ENCODE data around the gene IL17B.

Gene IL17B

DNA sequence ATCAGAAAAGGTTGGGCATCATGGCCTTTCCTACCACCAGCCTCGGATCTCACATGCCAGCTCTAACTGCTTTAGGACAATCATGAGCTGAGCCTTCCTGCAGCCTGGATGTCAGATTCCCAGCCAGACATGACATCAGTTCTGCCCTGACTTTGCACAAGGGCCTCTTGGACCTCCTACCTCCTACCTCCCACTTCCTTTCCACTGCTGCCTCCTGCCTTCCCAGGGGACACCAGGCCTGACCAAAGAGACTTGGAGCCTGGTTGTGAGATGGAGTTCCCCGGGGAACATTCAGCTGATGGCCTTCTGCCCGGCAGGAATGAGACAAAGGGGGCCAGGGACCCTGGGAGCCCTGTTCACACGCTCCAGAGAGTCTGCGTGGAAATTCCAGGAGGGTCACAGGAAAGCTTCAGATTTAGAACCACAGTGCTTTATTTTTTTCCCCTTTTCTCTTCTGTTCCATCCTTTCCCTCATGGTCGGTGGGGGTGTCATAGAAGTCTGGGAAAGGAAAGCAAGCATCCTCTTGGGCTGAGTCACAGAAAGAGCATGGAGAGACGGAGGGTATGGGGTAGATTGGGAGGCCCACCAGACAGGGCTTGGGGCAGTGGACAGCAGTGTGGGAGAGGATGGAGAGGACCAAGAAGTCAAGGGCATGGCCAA is 35.4 kb upstream of the IL17B start:
- DNase-seq (ENCODE audit: low read depth in 2 of 2), result no peak

- DNase-seq (ENCODE audit: low read depth in 2 of 2), result no peak
Measured at GRCh38 chr5:149413477-149414210, 34.6 kb upstream of the IL17B start.

DNA sequence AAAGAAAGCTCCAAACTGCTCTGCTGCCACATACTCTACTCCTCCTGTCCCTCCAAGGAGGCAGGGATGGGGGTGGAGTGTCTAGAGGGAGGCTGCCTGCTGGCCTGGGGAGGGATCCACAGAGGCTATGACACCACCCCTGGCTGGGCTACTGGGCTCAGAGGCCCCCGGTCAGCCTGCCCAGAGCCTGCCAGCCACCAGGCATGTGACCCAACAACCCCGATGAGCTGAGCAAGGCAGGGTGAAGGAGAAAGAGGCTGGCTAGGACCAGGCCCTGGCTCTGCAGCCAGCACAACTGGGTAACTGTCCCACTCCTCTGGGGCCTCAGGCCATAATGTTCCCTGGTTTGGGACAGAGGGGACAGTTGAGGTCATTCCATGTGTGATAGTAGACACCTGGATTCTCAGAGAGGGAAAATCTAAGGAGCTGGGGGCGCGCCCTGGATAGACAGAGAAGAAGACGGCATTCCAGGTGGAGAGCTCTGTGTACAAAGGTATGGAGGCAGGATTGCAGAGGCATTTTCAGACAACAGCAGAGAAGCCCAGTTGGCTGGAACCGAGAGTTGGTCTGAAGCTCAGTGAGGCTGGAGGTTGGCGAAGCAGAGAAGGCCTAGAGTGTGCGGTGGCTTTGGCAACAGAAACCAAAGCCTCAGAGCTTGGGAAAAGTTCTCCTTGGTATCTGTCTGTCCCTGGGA is 33.8 kb upstream of the IL17B start:
- DNase-seq (ENCODE audit: low read depth in 2 of 2), result no peak

GRCh38 chr5:149411738-149412519 is 32.8 kb upstream of the IL17B start:
- DNase-seq (ENCODE audit: low read depth in 2 of 2), result no peak

DNA sequence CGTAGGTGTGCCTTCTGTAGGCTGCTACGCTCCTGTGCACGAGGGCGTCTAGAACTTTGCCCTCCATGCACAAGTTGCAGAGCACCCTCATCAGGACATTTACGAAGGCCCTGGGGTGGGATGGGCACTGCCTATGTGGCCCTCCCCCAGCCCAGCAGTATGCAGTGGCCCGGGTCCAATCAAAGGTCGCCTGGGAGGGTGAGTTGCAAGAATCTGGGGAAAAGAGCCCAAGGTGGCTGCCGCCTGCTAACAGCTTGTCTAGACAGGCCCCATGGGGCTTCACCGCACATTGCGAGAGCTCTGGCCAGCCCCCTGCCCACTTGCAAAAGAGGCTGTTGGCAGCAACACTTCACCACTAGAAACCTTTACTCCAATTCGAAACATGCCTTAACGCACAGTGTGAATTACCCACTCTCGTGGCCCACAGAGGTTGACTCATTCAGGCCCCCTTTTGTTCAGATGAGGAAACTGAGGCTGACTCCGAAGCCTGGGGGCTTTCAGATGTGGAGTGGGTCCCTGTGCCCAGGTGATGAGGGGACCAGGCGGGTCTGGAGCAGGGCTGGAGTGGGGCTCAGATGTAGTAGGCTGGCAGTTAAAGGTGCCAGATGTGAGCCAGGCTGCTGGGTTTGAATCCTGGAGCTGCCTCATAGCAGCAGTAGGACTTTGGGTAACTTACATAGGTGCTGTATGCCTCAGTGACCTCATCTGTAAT is 31.8 kb upstream of the IL17B start:
- DNase-seq (ENCODE audit: low read depth in 2 of 2), result no peak

- no peak for DNase-seq (ENCODE audit: low read depth in 2 of 2)
Measured at GRCh38 chr5:149410071-149410470, 31.0 kb upstream of the IL17B start.

- DNase-seq (ENCODE audit: low read depth in 2 of 2), result no peak
Measured at GRCh38 chr5:149409268-149409948, 30.3 kb upstream of the IL17B start.

DNA sequence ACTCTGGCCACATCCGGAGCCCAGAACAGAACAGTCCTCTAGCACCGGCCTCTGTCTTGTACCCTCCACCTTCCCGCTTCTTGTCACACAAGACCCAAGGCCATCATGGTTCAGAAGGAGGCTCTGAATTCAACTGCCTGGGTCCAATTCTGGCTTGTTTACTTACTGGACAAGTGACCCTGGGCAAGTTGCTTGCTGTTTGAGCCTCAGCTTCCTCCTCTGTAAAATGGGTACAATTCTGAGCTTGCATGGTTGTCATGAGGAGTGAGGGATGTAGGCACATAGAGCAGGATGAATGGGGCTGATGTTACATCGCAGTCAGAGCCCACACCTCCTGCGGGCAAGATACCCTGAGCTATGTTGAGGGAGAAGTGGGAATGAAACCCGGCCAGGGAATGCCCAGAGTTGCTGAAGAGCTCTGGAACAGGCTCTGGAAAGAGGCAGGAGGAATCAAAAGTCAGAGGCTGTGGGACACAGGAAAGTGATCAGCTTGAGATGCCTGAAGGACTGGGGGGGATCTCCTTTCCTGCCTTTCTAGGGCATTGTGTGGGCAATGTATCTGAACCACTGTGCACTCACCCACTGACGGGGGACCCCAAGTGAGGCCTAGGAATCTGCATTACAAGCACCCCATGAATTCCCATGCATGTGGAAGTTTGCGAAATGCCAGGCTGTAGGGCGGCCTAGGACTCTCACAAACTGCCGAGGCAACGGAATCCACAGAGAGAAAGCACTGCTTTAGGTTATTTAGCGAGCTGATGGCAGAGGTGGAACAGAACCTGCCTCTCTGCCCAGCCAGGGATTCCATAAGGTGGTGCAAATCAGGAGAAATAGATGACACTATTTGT is 29.4 kb upstream of the IL17B start:
- no peak for DNase-seq (ENCODE audit: low read depth in 2 of 2)

- DNase-seq (ENCODE audit: low read depth in 2 of 2), result no peak
Measured at GRCh38 chr5:149407323-149408251, 28.5 kb upstream of the IL17B start.

- no peak for DNase-seq (ENCODE audit: low read depth in 2 of 2)
Measured at GRCh38 chr5:149406979-149407306, 27.9 kb upstream of the IL17B start.

- DNase-seq (ENCODE audit: low read depth in 2 of 2), result no peak
Measured at GRCh38 chr5:149406203-149406978, 27.3 kb upstream of the IL17B start.

- no peak for DNase-seq (ENCODE audit: low read depth in 2 of 2)
Measured at GRCh38 chr5:149405550-149406202, 26.6 kb upstream of the IL17B start.

- no peak for DNase-seq (ENCODE audit: low read depth in 2 of 2)
Measured at GRCh38 chr5:149404746-149405549, 25.9 kb upstream of the IL17B start.

DNA sequence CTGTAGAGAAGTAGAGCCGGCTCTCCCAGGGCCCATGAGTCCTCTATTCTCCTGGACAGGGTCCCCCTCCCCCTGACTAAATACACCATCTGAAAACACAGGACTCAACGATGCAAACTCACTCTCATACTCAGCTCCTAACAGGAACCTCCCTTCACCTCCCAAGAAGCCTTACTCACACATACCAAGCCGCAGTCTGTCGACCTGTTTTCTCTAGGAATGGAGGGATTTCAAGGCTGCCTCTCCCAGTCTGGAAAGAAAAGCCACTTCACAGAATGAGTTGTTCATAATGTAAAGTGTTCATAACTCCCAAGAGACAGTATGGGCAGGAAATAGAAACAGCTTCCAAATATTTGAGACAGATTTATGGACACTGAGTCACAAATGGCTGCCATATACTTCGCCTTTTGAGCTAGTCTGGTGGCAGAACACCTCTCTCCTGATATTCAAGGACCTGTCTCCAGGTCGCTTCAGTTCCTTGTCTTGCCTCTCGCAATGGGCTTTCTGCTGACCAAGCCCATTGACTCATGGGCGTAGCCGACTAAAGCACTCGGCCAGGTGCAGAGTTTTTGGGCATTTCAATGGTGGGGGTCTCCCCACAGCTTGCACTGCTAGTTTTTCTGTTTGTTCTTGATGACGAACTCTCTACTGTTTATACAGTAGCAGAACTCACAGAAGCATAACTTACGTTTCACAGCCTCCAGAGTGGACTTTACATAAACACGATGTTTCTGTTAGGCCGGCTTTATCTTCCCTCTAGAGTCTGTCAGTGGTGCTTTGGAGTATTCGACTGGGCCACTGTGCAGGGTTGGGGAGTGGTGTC is 25.0 kb upstream of the IL17B start:
- DNase-seq (ENCODE audit: low read depth in 2 of 2), result no peak

DNA sequence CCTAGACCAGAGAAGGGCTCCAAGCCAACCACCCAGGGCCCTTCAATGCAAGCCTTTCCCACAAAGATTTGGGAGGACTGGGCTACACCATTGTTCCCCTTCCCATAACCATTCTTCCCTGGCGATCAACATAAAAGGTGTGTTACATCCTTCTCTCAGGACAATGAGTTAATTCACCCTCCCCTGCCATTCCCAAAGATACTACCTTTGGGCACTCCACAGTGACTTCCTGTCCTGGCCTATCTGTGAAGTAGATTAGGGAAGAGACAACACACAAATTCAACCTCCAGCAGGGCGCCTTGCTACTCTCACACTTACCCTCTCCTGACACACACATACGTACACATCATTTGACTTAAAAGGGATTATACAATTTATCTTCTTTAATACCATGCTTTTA is 23.2 kb upstream of the IL17B start:
- no peak for DNase-seq (ENCODE audit: low read depth in 2 of 2)

DNA sequence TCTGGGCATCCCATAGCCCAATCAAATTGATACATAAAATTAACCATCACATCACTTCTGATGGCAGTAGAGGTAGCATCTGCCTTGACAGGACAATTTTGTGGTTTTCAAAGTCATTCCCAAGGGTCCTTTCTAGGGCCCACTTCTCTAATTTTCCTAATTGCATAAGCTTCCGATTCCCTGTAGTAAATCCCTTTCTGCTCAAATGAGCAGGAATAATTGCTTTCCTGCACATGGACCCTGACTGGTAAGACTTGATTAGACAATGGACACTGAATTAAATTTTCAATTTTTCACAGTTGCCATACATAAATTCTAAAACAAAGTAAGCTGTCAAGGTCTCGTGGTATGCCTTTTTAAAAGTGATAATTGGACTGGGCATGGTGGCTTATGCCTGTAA is 22.0 kb upstream of the IL17B start:
- DNase-seq (ENCODE audit: low read depth in 2 of 2), result no peak
